ACHN (cell line): Measurements from ENCODE around the gene CHMP3.
"Not testable (repeated sequence)": the region's sequence is repeated elsewhere in the genome, so short reads cannot be mapped to it uniquely, and the experiment has no call there.

Experiments
- DNase-seq: peaks from one replicate; pipeline ENCODE4 v3.0.0-alpha.2; 2015
- in situ Hi-C: cut with HindIII; loops from 2 replicates; pipeline ENCODE4 v1.10.0; 2017; ENCODE audit warnings: low sequenced_read_pairs, low pct_ligation_motif_present, low pct_unique_long_range_greater_than_20kb

The CHMP3 gene

DNA sequence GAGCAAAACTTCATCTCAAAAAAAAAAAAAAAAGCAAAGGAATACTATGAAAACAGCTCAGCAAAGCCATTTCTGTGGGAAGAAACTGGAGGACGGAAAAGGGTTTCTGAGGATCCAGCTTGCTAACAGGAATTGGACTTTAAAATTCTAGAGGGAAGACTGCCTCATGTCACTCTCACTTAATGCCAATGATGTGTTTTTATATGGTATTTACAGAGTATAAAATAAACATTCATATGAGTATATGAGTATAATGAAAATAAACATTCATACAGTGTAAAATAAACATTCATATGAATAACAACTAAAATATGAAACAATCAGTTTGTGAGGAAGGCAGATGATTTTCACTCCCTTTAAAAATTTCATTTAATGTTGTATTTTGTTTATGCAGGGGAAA lies 43.9 kb downstream of the CHMP3 start:
- DNase-seq: no peak
- in situ Hi-C loops: no loop called here

DNA sequence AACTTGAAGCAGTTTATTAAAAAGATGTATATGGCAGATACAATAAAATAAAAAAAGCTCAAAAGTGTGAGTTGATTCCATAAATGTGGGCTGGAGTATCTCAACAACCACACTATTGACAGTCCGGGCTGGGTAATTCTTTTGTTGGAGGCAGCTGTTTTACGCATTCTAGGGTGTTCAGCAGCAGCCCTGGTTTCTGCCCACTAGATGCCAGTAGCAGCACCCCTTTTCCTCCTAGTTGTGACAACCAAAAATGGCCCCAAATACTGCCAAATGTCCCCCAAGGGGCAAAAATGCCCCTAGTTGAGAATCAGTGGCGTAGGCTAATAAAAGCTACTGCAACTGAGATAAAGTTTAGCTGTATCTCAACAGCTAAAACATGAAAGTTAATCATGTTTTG lies 44.8 kb downstream of the CHMP3 start:
- peak; percentile 8 for DNase-seq
- in situ Hi-C loops: no loop called here

DNA sequence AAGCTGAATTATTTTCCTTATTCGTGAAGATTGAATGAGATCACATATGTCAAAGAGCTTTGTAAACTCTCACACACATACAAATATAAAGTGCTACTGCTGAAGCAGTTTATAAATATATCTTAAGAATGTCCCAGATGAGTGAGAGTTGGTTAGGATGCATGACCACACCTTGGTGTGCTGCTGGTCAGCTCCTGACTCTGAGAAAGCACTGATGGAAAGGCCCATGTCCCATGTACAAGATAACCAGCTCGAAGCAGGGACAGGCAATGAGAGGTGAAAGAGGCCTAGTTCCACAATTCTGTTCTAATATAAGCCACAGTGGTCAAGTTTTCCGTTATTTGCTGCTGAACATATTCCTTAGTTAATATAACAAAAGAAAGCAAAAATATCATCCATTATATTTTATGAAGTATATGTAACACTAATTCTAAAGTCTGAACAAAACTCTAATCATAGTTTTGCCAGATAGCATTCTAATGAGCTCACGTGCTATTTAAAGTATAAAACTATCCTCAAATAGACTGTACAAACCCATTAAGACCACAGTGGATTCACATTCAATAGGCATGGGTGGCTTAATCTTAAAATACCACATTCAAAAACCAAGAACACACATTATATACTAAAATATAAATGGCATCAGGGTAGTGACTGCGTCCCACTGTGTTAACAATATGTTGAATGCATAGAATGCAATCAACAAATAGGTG lies 49.1 kb downstream of the CHMP3 start:
- in situ Hi-C loops: no loop called here
- no peak for DNase-seq

DNA sequence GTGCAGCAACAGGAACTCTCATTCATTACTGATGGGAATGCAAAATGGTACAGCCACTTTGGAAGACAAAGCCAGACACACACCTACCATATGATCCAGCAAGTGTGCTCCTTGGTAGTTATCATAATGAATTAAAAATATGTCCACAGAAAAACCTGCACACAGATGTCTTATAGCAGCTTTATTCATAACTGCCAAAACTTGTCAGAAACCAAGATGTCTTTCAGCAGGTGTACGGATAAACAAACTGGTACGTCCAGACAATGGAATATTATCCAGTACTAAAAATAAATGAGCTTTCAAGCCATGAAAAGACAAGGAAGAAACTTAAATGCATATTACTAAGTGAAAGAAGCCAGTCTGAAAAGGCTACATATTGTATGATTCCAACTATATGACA lies 50.4 kb downstream of the CHMP3 start:
- no peak for DNase-seq
- in situ Hi-C loops: no loop called here

DNA sequence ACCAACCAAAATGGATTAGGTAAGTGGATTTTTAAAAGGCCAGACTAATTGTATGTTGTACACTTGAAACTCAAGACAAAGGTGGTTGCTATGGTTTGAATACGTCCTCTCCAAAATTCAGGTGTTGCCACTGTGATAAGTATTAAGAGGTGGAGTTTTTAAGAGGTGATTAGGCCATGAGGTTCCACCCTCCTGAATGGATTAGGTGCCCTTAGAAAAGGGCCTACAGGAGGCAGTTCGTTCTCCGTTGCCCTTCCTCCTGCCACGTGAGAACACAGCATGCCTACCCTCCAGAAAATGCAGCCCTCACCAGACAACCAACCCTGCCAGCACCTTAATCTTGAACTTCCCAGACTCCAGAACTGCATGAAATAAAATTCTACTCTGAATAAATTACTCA lies 51.2 kb downstream of the CHMP3 start:
- in situ Hi-C loops: no loop called here

DNA sequence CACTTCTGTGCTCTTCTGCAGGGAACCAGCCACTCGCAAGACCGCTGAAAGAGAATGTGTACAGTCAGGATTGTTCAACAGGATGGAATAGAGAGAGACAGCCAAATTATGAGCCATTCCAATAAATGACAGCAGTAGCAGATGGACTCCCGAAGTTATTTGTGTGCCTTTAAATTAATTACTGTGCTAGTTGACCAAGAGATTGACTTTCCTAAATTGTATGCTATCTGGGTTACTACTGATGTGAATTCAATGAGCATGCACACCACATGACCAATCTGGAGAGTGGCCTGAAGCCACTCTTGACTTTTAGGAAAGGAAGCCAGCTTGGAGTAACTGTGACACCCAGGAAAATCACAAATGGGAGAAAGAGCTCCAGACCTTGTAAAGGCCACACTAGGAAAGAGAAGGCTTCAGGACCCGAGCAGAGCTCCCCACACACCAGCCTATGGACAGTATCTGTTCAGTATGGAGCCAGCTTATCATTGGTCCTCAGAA lies 52.8 kb downstream of the CHMP3 start:
- no peak for DNase-seq
- in situ Hi-C loops: no loop called here

More for the DNA sequence above, 51.2 kb downstream of the CHMP3 start:
- DNase-seq: no peak

DNA sequence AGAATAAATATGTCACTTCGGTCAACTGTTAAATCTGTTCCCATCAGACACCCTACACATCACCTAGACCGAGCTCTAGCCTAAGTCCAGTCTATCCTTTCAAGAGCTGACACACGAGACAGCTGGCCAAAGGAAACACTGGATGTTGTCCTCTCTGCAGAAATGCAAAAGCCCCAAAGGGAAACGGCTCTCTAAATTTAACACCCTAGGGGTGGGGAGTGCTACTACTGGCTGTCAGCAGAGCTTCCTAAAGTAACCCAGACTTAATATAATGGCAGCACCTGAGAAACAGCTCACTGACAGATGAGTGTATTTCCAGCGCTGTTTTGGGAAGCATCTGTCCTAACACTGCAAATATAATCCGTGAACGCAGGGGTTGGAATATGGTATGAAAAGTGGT lies 55.6 kb downstream of the CHMP3 start:
- in situ Hi-C loops: no loop called here
- no peak for DNase-seq

DNA sequence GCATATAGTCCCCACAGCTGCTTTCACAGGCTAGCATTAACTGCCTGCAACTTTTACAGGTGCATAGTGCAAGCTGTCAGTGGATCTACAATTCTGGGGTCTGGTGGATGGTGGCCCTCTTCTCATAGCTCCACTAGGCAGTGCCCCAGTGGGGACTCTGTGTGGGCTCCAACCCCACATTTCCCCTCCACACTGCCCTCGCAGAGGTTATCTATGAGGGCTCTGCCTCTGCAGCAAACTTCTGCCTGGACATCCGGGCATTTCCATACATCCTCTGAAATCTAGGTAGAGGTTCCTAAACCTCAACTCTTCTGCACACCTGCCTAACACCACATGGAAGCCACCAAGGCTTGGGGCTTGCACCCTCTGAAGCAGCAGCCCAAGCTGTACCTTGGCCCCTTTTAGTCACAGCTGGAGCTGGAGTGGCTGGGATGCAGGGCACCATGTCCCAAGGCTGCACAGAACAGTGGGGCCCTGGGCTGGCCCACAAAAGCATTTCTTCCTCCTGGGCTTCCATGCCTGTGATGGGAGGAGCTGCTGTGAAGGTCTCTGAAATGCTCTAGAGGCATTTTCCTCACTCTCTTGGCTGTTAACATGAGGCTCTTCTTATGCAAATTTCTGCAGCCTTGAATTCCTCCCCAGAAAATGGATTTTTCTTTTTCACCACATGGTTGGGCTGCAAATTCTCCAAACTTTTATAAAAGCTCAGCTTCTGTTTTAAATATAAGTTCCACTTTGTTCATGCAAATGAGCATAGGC lies 62.7 kb downstream of the CHMP3 start:
- in situ Hi-C loops: no loop called here
- no peak for DNase-seq

DNA sequence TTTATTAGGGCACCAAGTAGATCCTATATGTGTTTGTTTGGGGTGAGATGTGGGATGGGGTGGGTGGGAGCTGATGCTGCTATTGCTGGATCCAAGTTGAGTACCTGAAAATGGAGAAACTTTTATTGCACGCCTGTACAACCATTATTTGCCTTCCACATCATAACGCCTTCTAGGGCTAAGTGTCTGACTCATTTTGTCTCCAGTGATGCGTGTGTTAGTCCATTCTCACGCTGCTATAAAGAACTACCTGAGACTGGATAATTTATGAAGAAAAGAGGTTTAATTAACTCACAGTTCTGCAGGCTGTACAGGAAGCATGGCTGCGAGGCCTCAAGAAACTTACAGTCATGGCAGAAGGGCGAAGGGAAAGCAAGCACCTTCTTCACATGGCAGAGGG lies 63.9 kb downstream of the CHMP3 start:
- DNase-seq: no peak
- in situ Hi-C loops: no loop called here

DNA sequence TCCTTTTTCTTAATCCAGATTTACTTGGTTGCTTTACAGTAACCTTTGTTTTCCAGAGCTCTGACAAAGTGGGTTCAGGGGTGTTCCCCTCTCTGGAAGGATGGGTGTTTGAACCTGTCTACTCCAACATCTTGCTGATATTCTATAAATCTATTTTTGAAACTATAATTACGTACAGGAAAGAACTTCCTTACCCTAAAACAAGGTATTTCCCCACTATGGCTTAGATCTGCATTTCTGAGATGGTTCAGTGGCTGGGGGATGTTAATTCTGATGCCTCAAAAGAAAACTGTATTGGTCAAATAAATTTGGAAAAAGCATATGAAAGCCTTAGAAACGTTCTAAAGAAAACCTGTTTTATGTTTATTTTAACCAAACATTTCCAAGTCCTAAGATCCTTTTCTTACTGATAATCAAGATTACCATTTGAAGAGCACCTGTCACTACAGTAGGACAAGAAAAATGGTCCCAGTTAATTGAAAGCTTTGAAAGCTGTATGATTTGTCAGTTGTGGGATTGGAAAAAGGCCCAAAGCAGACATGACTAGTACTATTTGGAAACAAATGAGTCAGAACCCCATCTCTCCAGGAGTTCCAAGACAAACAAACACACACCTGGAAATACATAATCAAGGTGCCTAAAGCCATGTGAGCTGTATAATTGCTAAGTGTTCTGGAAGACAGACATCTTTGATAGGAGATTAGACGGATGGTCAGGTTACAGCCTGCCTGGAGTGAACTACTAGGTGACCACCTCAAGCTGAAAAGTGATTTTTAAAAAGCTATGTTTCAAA lies 64.6 kb downstream of the CHMP3 start:
- in situ Hi-C loops: no loop called here
- DNase-seq: no peak

DNA sequence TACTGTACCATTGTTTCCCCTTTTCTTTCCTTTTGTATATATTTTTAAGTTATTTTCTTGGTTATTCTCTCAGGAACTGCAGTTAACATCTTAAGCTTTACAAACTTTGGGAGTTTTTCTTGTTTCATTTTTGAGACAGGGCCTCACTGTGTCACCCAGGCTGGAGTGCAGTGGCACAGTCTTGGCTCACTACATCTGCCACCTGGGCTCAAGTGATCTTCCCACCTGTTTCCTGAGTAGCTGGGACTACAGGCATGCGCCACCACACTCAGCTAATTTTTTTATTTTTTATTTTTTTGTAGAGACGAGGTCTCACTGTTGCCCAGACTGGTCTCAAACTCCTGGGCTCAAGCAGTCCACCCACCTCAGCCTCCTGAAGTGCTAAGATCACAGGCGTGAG lies 66.9 kb downstream of the CHMP3 start:
- in situ Hi-C loops, DNase-seq: not testable (repeated sequence)

DNA sequence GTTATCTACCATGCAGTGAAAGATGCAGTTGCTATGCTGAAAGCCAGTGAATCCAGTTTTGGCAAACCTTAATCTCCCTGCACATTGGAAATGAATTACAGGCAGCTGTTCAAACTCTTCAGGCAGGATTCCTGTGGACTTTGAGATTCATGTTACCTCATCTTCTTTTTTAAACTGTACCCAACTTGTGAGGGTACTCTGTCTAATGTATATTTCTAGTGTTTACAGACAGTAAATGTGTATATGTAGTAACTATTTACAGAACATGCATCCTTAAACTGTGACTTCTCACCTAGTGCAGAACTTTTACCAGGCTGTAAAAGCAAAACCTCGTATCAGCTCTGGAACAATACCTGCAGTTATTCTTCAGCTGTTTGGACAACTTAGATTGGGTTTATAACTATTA lies 71.2 kb downstream of the CHMP3 start:
- DNase-seq: no peak

DNA sequence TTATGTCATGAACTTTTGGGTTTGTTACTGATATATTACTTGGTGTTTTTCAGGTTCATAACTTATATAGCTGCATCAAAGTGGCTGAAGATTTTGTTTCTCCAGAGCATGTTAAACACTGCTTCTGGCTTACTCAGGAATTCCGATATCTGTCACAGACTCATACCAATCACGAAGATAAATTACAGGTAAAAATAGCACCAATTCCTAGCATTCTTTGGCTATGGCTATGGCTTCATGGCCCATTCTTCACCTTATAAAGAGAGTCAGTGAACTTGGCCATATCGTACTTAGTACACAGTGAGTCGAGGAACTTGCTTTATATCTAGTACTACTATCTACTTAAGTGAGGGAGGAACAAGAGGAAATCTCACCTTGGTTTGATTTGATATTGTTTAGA lies 72.2 kb downstream of the CHMP3 start:
- in situ Hi-C loops: no loop called here

More for the DNA sequence above, 71.2 kb downstream of the CHMP3 start:
- in situ Hi-C loops: no loop called here

DNA sequence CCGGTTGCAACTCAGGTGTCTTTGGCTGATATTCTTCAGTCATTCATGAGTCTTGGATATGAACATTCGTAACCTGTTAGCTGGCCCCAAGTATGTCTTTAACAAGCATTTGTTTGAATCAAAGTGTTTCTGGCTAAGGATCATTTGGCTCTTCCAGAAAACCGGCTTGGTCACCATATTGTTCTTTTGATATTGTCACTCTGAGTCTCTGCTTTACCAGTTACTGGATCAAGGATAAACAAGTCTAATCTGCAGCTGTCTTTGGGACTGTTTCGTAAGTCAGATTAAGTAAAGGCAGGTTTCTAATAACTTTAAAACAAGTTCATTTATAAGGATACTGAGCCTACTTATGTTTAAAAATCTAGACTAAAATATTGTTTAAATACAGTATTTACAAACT lies 73.0 kb downstream of the CHMP3 start:
- in situ Hi-C loops: no loop called here
- DNase-seq: no peak

More for the DNA sequence above, 72.2 kb downstream of the CHMP3 start:
- no peak for DNase-seq

DNA sequence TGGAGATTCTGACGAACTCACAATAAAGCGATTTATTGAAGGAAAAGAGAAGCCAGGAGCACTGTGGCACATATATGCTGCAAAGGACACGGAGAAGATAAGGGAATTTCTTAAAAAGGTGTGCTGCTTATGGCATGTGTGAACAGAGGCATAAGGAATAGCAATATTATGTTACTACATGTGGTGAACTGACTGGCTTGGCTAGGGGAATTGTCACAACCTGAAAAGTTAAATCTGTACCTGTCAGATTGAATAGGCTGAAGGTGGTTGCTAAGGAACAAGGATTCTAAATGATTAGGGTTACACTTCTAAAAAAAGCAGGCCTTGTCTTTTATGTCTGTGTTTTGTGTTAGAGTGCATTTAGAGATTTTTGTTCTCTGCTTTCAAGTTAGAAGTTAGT lies 73.7 kb downstream of the CHMP3 start:
- no peak for DNase-seq
- in situ Hi-C loops: no loop called here

DNA sequence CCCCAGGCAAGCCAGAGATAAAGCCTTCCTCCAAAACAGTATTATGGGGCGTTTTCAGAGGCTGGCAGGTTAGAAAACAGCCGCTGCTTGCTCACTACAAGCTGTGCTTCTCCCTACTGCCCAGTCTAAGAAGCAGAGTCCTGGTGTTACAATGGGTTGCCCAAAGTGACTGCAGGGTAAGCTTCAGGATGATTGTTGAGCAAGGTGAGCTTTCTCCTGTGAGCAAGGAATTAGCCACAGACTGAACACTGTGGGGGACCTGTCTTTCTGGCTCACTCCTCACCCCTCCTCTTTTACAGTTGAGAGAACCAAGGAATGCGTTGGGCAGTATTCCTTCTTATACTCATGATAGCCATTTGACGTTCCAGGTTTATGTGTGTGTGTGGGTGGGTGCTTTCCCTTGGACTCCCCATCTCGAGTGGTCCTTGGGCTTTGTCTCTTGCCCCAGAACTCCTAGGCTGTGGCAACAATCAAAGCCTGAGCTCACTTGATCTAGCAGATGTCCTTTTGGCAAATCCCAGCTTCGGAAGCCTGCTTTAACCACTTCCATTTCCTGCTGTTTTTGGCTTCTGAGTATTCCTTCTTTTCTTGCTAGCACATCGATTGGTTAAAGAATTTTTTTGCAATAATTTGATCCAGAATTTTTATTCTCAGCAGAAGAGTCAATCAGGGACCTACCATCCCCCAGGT lies 74.5 kb downstream of the CHMP3 start:
- no peak for DNase-seq
- in situ Hi-C loops: no loop called here

DNA sequence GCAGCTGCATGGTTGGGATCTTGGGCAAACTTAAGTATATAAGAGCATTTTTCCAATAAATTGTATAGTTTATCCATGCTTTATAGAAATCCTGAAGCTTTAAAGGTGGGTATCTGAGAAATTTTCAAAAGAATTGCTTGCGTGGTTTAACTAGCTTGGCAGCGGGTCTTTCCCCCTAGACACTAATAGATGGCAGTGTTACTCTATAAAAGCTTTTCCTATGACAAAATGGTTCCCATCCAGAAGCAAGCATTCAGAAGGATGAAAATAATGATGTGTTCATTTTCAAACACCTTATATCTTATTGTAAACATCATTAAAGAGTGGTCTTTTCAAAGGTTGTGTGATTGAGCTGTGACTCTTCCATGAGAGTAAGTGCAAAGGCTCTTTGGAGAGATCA lies 76.2 kb downstream of the CHMP3 start:
- DNase-seq: no peak
- in situ Hi-C loops: no loop called here

DNA sequence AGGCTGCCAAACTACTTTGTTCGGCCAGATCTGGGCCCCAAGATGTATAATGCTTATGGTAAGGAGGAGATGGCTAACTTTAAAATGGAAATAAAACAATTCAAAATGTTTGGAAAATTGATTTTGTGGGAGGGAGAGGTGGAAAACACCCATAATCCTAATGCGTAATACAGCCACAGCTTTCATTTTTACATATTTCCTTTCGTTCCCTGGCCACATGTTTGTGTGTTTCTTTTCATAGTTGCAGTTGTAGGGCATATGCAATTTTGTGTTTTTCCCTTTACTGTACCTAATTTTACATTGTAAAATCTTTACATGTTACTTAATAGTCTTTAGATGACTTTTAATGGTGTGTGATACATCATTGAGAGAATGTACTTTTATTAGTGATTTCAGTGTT lies 77.4 kb downstream of the CHMP3 start:
- in situ Hi-C loops: no loop called here

DNA sequence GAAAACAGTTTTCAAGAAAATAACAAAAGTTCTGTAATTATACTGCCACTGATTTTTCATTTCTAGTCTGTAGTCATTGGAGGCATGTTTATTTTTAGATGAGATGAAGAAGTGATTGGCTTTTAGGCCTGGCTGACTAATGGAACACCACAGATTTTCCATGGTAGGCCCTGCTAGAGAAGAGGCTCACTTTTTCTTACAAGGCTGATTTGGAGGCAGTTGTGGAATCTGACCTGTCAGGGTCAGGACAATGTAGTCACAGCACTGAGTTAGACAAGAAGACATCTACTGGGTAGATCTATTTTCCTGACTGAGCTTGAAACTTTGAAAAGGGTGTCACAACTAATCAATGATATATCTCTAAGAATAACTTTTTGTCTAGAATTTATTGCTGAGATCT lies 78.1 kb downstream of the CHMP3 start:
- no peak for DNase-seq
- in situ Hi-C loops: no loop called here

More for the DNA sequence above, 77.4 kb downstream of the CHMP3 start:
- DNase-seq: no peak
